MG63 (cell line): ENCODE data around the gene COL23A1. TPM values are rescaled to one million over a fixed set of nuclear protein-coding genes. Genes with fewer than 3 reads are reported as not detected.
"Not testable (repeated sequence)": the region's sequence is repeated elsewhere in the genome, so short reads cannot be mapped to it uniquely, and the experiment has no call there.

Experiments used
- DNase-seq: peaks from one replicate; pipeline ENCODE4 v3.0.0-alpha.2; 2020
- H3K27me3 ChIP-seq: fragments of 250-450 bp; sonication (Bioruptor Pico); 2 replicates; pipeline ENCODE4 v1.5.1; 2020; ENCODE audit warnings: mild to moderate bottlenecking, moderate library complexity
- H3K36me3 ChIP-seq: fragments of 250-450 bp; sonication (Bioruptor Pico); 2 replicates; pipeline ENCODE4 v1.5.1; 2020; ENCODE audit warnings: mild to moderate bottlenecking, moderate library complexity
- H3K4me3 ChIP-seq: fragments of 250-450 bp; sonication (Bioruptor Pico); 2 replicates; pipeline ENCODE4 v1.5.1; 2020; ENCODE audit warnings: mild to moderate bottlenecking, moderate library complexity
- H3K9me3 ChIP-seq: fragments of 250-450 bp; sonication (Bioruptor Pico); 2 replicates; pipeline ENCODE4 v1.5.1; 2020; ENCODE audit warnings: mild to moderate bottlenecking, moderate library complexity
- total RNA-seq: library from RNA; depleted of rRNA; stranded (reverse); fragments of >200 nt; shearing (Covaris generic); gene quantifications from 2 replicates; pipeline ENCODE4 v1.2.3, GENCODE V29; 2014; ENCODE audit warnings: low replicate concordance

Gene COL23A1
- total RNA-seq, 1 experiment from 2014 or later = 107 TPM

DNA sequence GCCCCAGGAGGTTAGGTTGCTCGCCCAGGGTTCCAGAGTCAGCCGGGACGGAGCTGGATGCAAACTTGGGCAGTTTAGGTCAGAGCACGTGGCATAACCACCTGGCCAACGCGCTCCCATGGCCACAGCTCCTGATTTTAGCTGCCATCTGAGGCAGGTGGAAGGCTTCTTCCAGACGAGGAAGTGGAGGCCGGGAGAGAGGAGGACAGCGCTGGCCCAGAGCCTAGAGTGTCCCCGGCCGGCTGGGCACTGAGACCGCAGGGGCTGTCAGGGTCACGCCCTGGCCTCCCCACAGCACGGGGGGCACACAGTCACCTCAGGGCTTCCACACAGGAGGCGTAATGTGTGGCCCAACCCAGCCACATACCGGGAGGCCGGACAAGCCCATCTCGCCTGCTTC is 341.4 kb downstream of the COL23A1 start:
- no peaks in the 10 kb centered on the region for H3K27me3 ChIP-seq
- no peak for DNase-seq
- peaks cover 40% of the 10 kb centered on the region for H3K36me3 ChIP-seq
- no peak overlapping the region for H3K4me3 ChIP-seq
- no peaks in the 10 kb centered on the region for H3K9me3 ChIP-seq

DNA sequence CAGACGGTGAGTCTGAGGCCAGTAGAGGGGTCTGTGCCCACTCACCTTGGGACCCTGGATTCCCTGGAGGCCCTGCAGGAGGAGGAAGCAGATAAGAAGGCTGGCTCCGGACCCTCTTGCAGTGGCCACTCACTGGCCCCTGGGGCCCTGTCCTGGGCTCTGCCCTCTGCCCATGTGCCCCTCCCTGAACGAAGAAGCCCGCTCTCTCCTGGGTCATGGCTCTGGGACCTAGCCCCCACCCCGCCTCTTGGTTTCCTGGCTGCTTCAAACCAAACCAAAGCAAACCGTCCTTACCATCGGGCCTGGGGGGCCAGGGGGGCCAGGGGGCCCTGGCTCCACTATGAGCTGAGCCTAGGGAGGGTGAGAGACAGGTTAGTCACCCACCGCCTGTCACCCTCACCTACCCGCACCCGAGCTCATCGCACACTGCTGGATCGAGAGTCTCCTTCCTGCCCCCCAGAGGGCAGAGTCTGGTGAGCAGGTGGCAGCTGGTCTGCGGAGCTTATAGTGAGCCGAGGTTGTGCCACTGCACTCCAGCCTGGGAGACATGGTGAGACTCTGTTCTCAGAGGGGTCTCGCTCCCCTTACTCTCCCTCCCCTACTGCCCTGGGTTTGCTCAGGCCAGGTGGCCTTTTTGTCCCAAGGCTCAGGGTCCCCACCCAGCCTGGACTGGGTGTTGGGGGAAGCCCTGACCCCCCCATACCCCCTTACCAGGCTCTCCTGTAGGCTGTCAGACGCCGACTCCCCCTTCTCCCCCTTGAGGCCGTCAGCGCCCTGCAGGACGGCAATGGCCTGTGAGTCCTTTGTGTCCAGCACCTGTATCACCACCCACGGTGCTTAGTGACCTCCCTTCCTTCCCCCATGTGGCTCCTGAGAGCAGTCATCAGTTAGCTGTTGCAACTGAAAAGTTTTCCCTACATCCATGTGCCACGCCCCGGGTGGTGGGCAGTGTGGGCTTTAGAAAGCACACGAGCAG is 342.4 kb downstream of the COL23A1 start:
- no peaks in the 10 kb centered on the region for H3K9me3 ChIP-seq
- DNase-seq = no peak
- peaks cover 36% of the 10 kb centered on the region for H3K36me3 ChIP-seq
- H3K27me3 ChIP-seq = no peaks in the 10 kb centered on the region
- H3K4me3 ChIP-seq = no peak overlapping the region

DNA sequence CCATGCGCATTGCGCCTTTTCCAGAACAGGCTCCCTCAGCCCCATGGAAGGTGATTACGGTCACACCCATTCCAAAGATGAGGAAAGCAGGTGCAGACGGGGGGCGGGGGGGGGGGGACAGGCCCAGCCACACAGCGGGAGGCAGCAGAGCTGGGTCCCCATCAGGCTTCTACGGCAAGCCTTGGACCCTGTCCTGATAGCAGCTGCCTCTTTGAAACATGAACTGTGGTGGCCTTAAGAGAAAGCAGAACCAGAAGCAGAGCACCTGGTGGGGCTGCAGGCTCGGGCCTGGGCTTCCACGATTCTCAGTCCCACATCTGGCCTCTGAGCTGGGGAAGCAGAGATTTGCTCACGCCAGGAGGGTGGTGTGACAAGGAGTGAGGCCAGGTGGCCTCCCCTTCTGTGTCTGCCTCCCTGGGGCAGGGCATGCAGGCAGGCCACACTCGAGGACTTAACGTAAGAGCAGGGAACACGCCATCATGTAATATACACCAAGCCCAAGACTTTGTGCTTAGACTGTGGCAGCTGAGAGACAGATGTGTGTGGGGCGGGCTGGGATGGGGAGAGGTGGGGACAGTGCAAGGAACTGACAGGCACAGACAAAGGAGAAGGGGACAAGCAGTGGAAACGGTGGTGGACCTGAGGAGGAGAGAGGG is 343.4 kb downstream of the COL23A1 start:
- Histone ChIP-seq H3K4me3 (no peak overlapping the region), H3K9me3 (no peaks in the 10 kb centered on the region), H3K36me3 (peaks cover 43% of the 10 kb centered on the region), H3K27me3 (no peaks in the 10 kb centered on the region)
- no peak for DNase-seq

DNA sequence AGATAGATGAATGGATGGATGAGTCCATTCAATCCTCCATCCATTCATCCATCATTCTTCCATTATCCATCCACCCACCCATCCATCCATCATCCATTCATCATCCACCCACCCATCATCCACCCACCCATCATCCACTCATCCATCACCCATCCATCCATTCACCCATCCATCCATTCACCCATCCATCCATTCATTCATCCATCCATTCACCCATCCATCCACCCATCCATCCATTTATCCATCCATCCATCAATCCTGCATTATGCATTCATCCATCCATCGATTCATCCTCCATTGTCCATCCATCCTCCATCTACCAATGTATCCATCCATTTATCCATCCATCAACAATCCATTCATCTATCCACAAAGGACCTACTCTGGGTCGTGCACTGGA is 344.8 kb downstream of the COL23A1 start:
- DNase-seq = no peak
- H3K4me3 ChIP-seq = no peak overlapping the region
- no peaks in the 10 kb centered on the region for H3K27me3 ChIP-seq
- peaks cover 38% of the 10 kb centered on the region for H3K36me3 ChIP-seq
- no peaks in the 10 kb centered on the region for H3K9me3 ChIP-seq

DNA sequence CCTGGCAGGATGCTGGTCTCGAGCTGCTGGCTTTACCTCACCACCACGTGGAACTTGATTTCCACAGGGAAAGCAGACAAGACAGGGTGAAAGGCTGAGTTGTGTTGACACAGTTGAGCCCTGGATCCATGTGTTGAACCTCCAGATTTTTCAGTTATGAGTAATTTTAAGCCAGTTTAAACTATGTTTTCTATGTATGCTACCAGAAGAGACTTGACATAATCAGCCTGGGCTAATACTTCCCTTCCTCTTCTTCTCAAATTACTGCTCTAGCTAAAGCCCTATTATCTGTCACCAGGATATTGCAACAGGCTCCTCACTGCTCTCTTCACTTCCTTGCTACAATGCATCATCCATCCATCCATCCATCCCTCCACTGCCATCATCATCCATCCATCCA is 345.6 kb downstream of the COL23A1 start:
- Histone ChIP-seq H3K4me3 (no peak overlapping the region), H3K36me3 (peaks cover 41% of the 10 kb centered on the region), H3K27me3 (no peaks in the 10 kb centered on the region), H3K9me3 (no peaks in the 10 kb centered on the region)
- no peak for DNase-seq

DNA sequence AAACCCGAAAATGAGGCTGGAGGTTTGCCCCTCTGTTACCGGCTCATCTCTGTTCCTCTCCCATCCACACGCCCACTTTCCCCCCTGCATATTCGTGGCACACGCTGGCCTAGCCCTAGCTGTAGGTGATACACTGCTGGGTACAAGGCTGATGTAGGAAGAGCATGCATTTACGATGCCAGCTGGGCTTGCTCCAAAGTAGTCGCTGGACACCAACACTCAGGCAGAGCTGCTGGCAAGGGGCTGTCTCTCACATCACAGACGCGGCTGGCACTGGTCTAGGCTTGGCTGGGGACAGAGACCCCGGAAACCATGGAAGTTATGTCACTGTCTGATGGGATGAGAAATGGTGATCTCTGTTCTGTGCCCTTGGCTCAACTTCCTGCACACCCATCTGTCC is 347.8 kb downstream of the COL23A1 start:
- no peaks in the 10 kb centered on the region for H3K9me3 ChIP-seq
- no peak for DNase-seq
- no peaks in the 10 kb centered on the region for H3K27me3 ChIP-seq
- no peak overlapping the region for H3K4me3 ChIP-seq
- H3K36me3 ChIP-seq = peaks cover 22% of the 10 kb centered on the region

- no peak for DNase-seq
- Histone ChIP-seq H3K36me3 (peaks cover 17% of the 10 kb centered on the region), H3K27me3 (no peaks in the 10 kb centered on the region), H3K4me3 (no peak overlapping the region), H3K9me3 (no peaks in the 10 kb centered on the region)
Observed at GRCh38 chr5:178241688-178242231, 348.4 kb downstream of the COL23A1 start.

DNA sequence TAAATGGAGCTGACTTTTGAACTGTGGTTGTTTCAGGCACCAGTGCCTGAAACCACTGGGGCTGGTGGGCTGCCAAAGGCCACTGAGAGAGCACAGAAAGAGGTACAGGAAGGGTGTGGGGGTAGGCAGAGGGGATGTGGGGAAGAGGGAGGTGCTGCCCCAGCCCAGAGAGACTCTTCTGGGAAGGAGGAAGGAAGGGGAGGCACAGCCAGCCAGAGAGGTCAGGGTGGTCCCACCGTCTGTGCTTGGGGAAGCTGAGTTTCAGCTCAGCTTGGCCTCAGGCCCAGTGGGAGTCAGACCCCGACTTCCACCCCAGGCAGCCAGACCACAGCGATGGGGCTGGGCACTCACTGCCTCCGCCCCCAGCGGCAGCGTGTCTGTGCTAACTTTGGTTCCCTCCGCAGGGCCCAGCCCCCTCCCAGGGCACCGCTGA is 348.9 kb downstream of the COL23A1 start:
- no peaks in the 10 kb centered on the region for H3K9me3 ChIP-seq
- no peak for DNase-seq
- no peak overlapping the region for H3K4me3 ChIP-seq
- no peaks in the 10 kb centered on the region for H3K27me3 ChIP-seq
- peaks cover 16% of the 10 kb centered on the region for H3K36me3 ChIP-seq

DNA sequence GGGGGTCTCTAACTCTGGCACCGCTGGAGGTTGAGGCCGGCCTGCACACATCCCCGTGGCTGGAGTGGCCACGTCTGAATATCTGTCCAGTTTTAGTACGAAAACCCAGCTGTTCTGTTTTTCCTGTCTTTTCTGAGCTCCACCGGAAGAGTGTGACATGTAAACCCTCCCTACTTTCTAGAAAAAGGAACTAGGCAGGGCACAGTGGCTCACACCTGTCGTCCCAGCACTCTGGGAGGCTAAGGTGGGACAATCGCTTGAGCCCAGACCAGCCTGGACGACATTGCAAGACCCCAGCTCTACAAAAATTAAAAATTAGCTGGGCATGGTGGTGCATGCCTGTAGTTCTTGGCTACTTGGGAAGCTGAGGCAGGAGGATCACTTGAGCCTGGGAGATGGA is 349.4 kb downstream of the COL23A1 start:
- Histone ChIP-seq H3K9me3 (no peaks in the 10 kb centered on the region), H3K4me3 (no peak overlapping the region), H3K36me3 (peaks cover 14% of the 10 kb centered on the region), H3K27me3 (no peaks in the 10 kb centered on the region)
- no peak for DNase-seq

GRCh38 chr5:178240341-178240741 is 349.9 kb downstream of the COL23A1 start:
- Histone ChIP-seq H3K36me3 (peaks cover 10% of the 10 kb centered on the region), H3K4me3 (no peak overlapping the region), H3K27me3 (no peaks in the 10 kb centered on the region), H3K9me3 (no peaks in the 10 kb centered on the region)
- no peak for DNase-seq

DNA sequence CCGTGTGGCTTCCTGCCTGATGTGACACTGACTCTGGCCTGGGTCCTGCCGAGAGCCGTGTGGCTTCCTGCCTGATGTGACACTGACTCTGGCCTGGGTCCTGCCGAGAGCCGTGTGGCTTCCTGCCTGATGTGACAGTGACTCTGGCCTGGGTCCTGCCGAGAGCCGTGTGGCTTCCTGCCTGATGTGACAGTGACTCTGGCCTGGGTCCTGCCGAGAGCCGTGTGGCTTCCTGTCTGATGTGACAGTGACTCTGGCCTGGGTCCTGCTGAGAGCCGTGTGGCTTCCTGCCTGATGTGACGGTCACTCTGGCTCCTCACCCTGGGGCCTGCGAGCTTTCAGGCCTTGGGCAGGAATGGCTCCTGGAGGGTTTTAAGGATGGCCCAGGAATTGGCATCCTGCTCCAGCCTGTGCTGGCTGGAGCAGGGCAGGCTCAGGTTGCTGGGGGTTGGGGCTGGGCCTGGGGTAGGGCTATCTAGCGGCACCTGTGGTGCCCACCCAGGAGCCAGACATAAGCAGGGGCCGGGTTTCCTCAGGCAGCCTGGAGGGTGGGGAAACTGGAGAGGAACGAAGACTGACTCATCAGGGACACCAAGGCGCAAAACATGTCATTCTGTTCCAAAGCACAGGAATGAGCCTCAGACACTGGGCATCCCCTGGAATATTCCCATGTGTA is 350.4 kb downstream of the COL23A1 start:
- peaks cover 10% of the 10 kb centered on the region for H3K36me3 ChIP-seq
- not testable (repeated sequence) for DNase-seq, H3K27me3 ChIP-seq, H3K4me3 ChIP-seq, H3K9me3 ChIP-seq

DNA sequence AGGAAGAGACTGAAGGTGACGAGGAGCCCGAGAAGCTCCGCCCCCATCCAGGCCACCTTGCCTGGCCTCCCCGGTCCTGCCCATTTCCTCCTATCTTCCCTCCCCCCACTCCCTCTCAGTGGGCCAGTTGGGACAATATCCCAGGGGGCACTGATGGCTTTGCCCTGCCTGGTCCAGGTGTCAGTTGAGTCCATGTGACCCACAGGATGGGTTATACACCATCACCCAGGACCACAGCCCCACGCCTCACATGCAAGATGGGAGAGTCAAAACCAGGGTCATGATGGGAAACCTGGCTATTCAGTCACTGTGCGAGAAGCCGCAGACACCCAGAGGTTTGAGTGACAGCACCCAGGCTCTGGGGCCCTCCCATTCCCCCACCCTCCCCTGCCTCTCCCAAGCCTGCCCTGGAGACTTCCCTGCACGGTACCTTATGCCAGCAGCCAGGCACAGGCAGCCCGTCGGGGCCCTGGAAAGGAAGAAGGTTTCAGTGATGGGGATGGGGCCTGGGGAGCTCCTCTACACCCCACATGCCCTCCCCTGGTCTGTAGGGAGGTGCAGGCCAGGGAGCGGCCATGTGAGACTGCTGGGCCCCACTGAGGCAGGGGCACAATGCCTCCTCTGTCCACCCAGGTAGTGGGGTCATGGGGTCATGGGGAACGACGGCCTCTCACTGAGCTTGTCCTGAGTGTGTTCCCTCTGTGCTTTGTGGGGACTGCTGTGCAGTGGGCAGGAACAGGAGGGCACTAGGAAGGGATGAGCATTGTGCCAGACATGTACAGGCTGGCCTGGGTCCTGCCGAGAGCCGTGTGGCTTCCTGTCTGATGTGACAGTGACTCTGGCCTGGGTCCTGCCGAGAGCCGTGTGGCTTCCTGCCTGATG is 351.2 kb downstream of the COL23A1 start:
- no peak for DNase-seq
- Histone ChIP-seq H3K36me3 (peaks cover 10% of the 10 kb centered on the region), H3K4me3 (no peak overlapping the region)

DNA sequence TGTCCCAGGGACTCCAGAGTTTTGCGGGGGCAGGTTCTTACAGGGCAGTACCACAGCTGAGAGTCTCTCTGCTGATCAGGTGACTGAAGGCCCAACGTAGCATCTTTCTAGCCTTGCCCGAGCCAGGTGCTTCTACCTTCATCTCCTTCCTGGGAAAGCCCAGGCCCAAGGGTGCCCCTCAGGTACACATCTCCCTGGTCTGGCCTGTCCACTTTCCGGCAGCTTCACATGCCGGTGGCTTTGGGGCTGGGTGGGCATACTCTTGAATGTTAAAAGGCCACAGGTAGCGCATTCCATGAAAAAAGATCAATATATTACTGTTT is 351.9 kb downstream of the COL23A1 start:
- Histone ChIP-seq H3K9me3 (no peaks in the 10 kb centered on the region), H3K27me3 (no peaks in the 10 kb centered on the region), H3K4me3 (no peak overlapping the region), H3K36me3 (peaks cover 10% of the 10 kb centered on the region)
- DNase-seq = no peak

More for the DNA sequence above, 351.2 kb downstream of the COL23A1 start:
- Histone ChIP-seq H3K27me3 (no peaks in the 10 kb centered on the region), H3K9me3 (no peaks in the 10 kb centered on the region)

DNA sequence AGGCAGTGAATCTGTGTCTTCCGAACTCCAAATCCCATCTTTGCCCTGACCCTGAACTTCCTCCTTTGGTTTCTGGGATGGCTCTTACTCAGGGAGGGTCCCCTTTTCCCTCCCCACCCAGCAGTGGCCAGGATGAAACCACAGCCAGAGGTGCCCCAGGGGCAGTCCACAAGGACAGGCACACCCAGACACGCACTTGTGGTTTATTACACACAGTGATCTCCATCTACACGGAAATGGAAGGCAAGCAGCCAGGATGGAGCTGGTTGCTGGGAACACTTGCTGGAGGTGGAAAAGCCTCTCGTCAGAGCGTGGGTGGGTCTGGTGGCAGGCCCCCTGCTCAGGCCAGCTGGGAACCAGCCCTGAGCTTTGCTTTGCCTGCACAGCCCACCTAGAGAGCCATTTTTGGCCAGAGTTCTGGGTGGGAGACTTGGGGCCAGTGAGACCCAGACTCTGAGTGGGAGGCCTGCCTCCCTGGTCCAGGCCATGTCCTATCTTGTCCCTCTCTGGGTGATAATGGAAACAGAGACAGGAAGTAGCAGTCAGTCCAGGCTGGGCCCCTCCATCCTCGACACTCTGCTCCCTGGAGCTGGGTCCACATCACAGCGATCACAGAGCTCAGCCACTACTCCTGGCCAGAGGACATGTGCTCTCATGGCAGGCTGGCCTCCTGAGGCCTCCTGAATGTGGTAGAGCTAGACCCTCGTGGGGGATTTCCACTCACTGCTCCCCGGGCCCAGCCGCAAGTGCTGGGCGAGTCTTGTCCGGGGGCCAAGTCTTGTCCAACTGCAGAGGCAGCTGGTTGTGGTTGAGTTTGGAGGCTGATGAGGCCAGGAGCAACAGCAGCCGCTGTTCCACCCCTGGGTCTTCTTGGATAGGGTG is 352.5 kb downstream of the COL23A1 start:
- Histone ChIP-seq H3K9me3 (no peaks in the 10 kb centered on the region), H3K27me3 (no peaks in the 10 kb centered on the region), H3K36me3 (peaks cover 10% of the 10 kb centered on the region), H3K4me3 (no peak overlapping the region)
- DNase-seq = no peak

GRCh38 chr5:178236679-178237078 is 353.5 kb downstream of the COL23A1 start:
- Histone ChIP-seq H3K27me3 (no peaks in the 10 kb centered on the region), H3K36me3 (peaks cover 7% of the 10 kb centered on the region), H3K9me3 (no peaks in the 10 kb centered on the region; the same call in 1 of the 2 replicates), H3K4me3 (no peak overlapping the region)
- DNase-seq = no peak
